NOMO-1 treated with dmso at 0.1 percent for 144 hours (cell line): ENCODE data around the gene PDPR.
"Not testable (repeated sequence)": the region's sequence is repeated elsewhere in the genome, so short reads cannot be mapped to it uniquely, and the experiment has no call there.

Source experiments
- DNase-seq: peaks from one replicate; lab custom pipeline; 2025; ENCODE audit not compliant: unreplicated experiment; lab: John Stamatoyannopoulos, UW

Gene PDPR

GRCh38 chr16:70113982-70114826 is at the start of gene PDPR:
Gene PDPR (plus strand): TSS chr16:70114332. CDS start chr16:70120493, 6,161 bp downstream.
- peak; percentile 78 for DNase-seq

- not testable (repeated sequence) for DNase-seq
Observed at GRCh38 chr16:70064841-70065370, 49.2 kb upstream of the PDPR start.

- not testable (repeated sequence) for DNase-seq
Observed at GRCh38 chr16:70065376-70065745, 48.8 kb upstream of the PDPR start.

- peak; percentile 72 for DNase-seq
Observed at GRCh38 chr16:70065746-70066658, 48.1 kb upstream of the PDPR start.

- DNase-seq, result not testable (repeated sequence)
Observed at GRCh38 chr16:70066751-70067150, 47.4 kb upstream of the PDPR start.

GRCh38 chr16:70079081-70079480 is 35.1 kb upstream of the PDPR start:
- DNase-seq, result not testable (repeated sequence)

- DNase-seq, result not testable (repeated sequence)
Observed at GRCh38 chr16:70081219-70081618, 32.9 kb upstream of the PDPR start.

- DNase-seq, result not testable (repeated sequence)
Observed at GRCh38 chr16:70083931-70084330, 30.2 kb upstream of the PDPR start.

- DNase-seq, result not testable (repeated sequence)
Observed at GRCh38 chr16:70088160-70088559, 26.0 kb upstream of the PDPR start.

GRCh38 chr16:70088877-70089276 is 25.3 kb upstream of the PDPR start:
- not testable (repeated sequence) for DNase-seq

GRCh38 chr16:70089289-70089688 is 24.8 kb upstream of the PDPR start:
- not testable (repeated sequence) for DNase-seq

GRCh38 chr16:70091104-70091503 is 23.0 kb upstream of the PDPR start:
- not testable (repeated sequence) for DNase-seq

GRCh38 chr16:70094096-70094495 is 20.0 kb upstream of the PDPR start:
- DNase-seq, result not testable (repeated sequence)

GRCh38 chr16:70109583-70110279 is 4.4 kb upstream of the PDPR start:
- DNase-seq, result not testable (repeated sequence)

- not testable (repeated sequence) for DNase-seq
Observed at GRCh38 chr16:70112162-70112561, 2.0 kb upstream of the PDPR start.

- DNase-seq, result not testable (repeated sequence)
Observed at GRCh38 chr16:70113599-70113981, 542 bp upstream of the PDPR start.

- DNase-seq, result not testable (repeated sequence)
Observed at GRCh38 chr16:70118354-70118753, 4.2 kb downstream of the PDPR start.

- DNase-seq, result not testable (repeated sequence)
Observed at GRCh38 chr16:70118776-70119175, 4.6 kb downstream of the PDPR start.

GRCh38 chr16:70120398-70120797 is 6.3 kb downstream of the PDPR start:
- DNase-seq, result not testable (repeated sequence)

- not testable (repeated sequence) for DNase-seq
Observed at GRCh38 chr16:70123822-70124221, 9.7 kb downstream of the PDPR start.

- not testable (repeated sequence) for DNase-seq
Observed at GRCh38 chr16:70126226-70126625, 12.1 kb downstream of the PDPR start.
